B cell (primary cell): ENCODE results near the gene STIMATE. TPM values are rescaled to one million over a fixed set of nuclear protein-coding genes. Genes with fewer than 3 reads are reported as not detected.
A peak's percentile ranks its signal among the peaks of the same experiment; 100 is the strongest.

ENCODE experiments used
- ATAC-seq: fragments of 200-7000 bp; cut with Tn5 transposase; one replicate; pipeline ENCODE4 v1.10.0; 2021; ENCODE audit warnings: low read depth, mild to moderate bottlenecking, moderate number of reproducible peaks, moderate library complexity
- CTCF ChIA-PET: fragments of 350-600 bp; sonication (Branson Sonifier 250); formaldehyde crosslinking; loops from one replicate; lab custom pipeline; 2021; ENCODE audit warnings: antibody characterized with exemption, inconsistent platforms; lab: Charles Lee
- POLR2A ChIA-PET: fragments of 350-600 bp; sonication (Branson Sonifier 250); formaldehyde crosslinking; loops from one replicate; lab custom pipeline; 2021; ENCODE audit warnings: antibody characterized with exemption; lab: Charles Lee
- DNase-seq: peaks from one replicate; pipeline ENCODE4 v3.0.0; 2013
- H2AFZ ChIP-seq: 2 replicates; pipeline ENCODE4 v1.6.1; 2012; ENCODE audit warnings: mild to moderate bottlenecking, low read depth, low read length; ENCODE audit not compliant: insufficient read depth, poor library complexity, severe bottlenecking
- H3K27ac ChIP-seq, 2 donors: 1 replicate in 1 of 2; 2 replicates in 1 of 2; pipeline ENCODE4 v1.5.1; 2012 to 2013; ENCODE audit warnings: low read length in 2 of 2, mild to moderate bottlenecking in 2 of 2, moderate library complexity in 1 of 2
- H3K27me3 ChIP-seq, 4 experiments: fragments of 200-600 bp in 1 of 4; sonication (generic) in 1 of 4; replicated peaks in 1 of 4; 1 replicate in 2 of 4; 2 replicates in 2 of 4; pipeline versions ENCODE4 v1.6.1 to v1.7.0; 2013 to 2016; ENCODE audit warnings: low read length in 3 of 4, mild to moderate bottlenecking in 2 of 4, mixed read lengths in 1 of 4, moderate library complexity in 1 of 4; ENCODE audit not compliant: insufficient read depth in 4 of 4, control insufficient read depth in 3 of 4; ENCODE audit errors: control extremely low read depth in 1 of 4
- H3K36me3 ChIP-seq, 2 experiments: replicated peaks in 1 of 2; 1 replicate in 1 of 2; 2 replicates in 1 of 2; pipeline versions ENCODE4 v1.6.1 to v1.7.1; 2013; ENCODE audit warnings: low read length in 1 of 2; ENCODE audit not compliant: insufficient read depth in 2 of 2, control insufficient read depth in 1 of 2; ENCODE audit errors: control extremely low read depth in 1 of 2, extremely low read depth in 1 of 2
- H3K4me1 ChIP-seq, 2 donors: fragments of 200-600 bp in 1 of 2; sonication (generic) in 1 of 2; 1 replicate in 1 of 2; 2 replicates in 1 of 2; pipeline versions ENCODE4 v1.5.1 to v1.6.1; 2013 to 2017; ENCODE audit warnings: low read length in 2 of 2; ENCODE audit not compliant: control insufficient read depth in 2 of 2, insufficient read depth in 2 of 2
- H3K4me2 ChIP-seq: replicated peaks from 2 replicates; pipeline ENCODE3; 2012; ENCODE audit warnings: mild to moderate bottlenecking, low read depth, low read length; ENCODE audit not compliant: poor library complexity, severe bottlenecking
- H3K4me3 ChIP-seq, 5 experiments: fragments of 200-600 bp in 1 of 5; sonication (generic) in 1 of 5; 1 replicate in 3 of 5; 2 replicates in 2 of 5; pipeline versions ENCODE4 v1.5.1 to v1.7.0; 2011 to 2016; ENCODE audit warnings: low read length in 4 of 5, mild to moderate bottlenecking in 4 of 5, low read depth in 2 of 5, control low read depth in 1 of 5, moderate library complexity in 1 of 5; ENCODE audit not compliant: insufficient read depth in 1 of 5; ENCODE audit errors: control extremely low read depth in 1 of 5, extremely low read depth in 1 of 5
- H3K79me2 ChIP-seq: fragments of 200-600 bp; sonication (generic); one replicate; pipeline ENCODE4 v1.6.0; 2016; ENCODE audit warnings: low read length; ENCODE audit not compliant: control insufficient read depth, insufficient read depth
- H3K9ac ChIP-seq: fragments of 200-600 bp; sonication (generic); 2 replicates; pipeline ENCODE4 v1.6.1; 2017; ENCODE audit warnings: mild to moderate bottlenecking, low read length, moderate library complexity
- H3K9me3 ChIP-seq, 3 donors: one replicate each; pipeline versions ENCODE4 v1.6.1 to v1.7.1; 2013; ENCODE audit warnings: low read length in 2 of 3; ENCODE audit not compliant: control insufficient read depth in 2 of 3, insufficient read depth in 1 of 3; ENCODE audit errors: control extremely low read depth in 1 of 3
- H4K20me1 ChIP-seq: 2 replicates; pipeline ENCODE4 v1.6.0; 2012; ENCODE audit warnings: mild to moderate bottlenecking, low read length; ENCODE audit not compliant: insufficient read depth, control insufficient read depth, poor library complexity, severe bottlenecking
- H3K27ac Mint-ChIP-seq: one replicate; pipeline ENCODE4 v1.8.0; 2021; ENCODE audit warnings: mixed read lengths
- H3K27me3 Mint-ChIP-seq: one replicate; pipeline ENCODE4 v1.8.0; 2021; ENCODE audit warnings: mixed read lengths
- H3K4me1 Mint-ChIP-seq: one replicate; pipeline ENCODE4 v1.8.0; 2021; ENCODE audit warnings: mixed read lengths
- H3K4me3 Mint-ChIP-seq: one replicate; pipeline ENCODE4 v1.8.0; 2021; ENCODE audit warnings: mixed read lengths
- H3K9me3 Mint-ChIP-seq: one replicate; pipeline ENCODE4 v1.8.0; 2022; ENCODE audit warnings: mixed read lengths; ENCODE audit not compliant: insufficient read depth
- CTCF ChIP-seq: fragments of 200-600 bp; IDR thresholded peaks from one replicate; pipeline ENCODE4 v1.8.0; 2022; ENCODE audit warnings: antibody characterized with exemption, mild to moderate bottlenecking
- EZH2 ChIP-seq: IDR thresholded peaks from 2 replicates; pipeline ENCODE4 v1.6.1; 2012; ENCODE audit warnings: borderline replicate concordance, low read depth, mild to moderate bottlenecking, moderate library complexity, low read length; ENCODE audit not compliant: insufficient read depth, poor library complexity, severe bottlenecking
- WGBS: methylation state at CpG from one replicate; pipeline ENCODE4 v1.1.5; 2013; ENCODE audit warnings: missing lambda C conversion rate; ENCODE audit not compliant: insufficient coverage; 5-methylcytosine and 5-hydroxymethylcytosine counted together
- intact Hi-C: fragments of 100-400 bp; cut with micrococcal nuclease; formaldehyde crosslinking; loops from one replicate; pipeline ENCODE4 v1.10.0; 2022
- polyA plus RNA-seq: library from polyadenylated mRNA; depleted of rRNA; stranded (reverse); fragments of >200 nt; gene quantifications from 2 replicates; pipeline ENCODE4 v1.2.3, GENCODE V29; 2012
- total RNA-seq, 2 donors: library from RNA; stranded (reverse); fragments of 120-200 nt in 1 of 2; gene quantifications; 1 replicate in 1 of 2; 2 replicates in 1 of 2; pipeline versions ENCODE4 v1.2.3 to v1.2.4, GENCODE V29; 2013 to 2022

Gene STIMATE
- total and polyA plus RNA-seq, 2 donors (not counting 1 experiment from before 2014, with no cell fraction given), result 24.6 to 38.4 TPM

GRCh38 chr3:52798978-52799476 lies 98.3 kb downstream of the STIMATE start:
- Histone ChIP-seq H3K27ac (no peak overlapping the region), H3K36me3 (no peaks in the 10 kb centered on the region), H3K79me2 (no peaks in the 10 kb centered on the region), H3K9ac (no peak overlapping the region), H3K9me3 (peaks cover 0 to 3% (median 0%) of the 10 kb centered on the region in 3 donors), H3K4me3 (no peak overlapping the region), H3K27me3 (no peaks in the 10 kb centered on the region), H3K4me1 (no peaks in the 10 kb centered on the region), H4K20me1 (no peaks in the 10 kb centered on the region), H3K4me2 (no peak overlapping the region), H2AFZ (no peak overlapping the region)
- DNase-seq, result peak; percentile 37
- Mint-ChIP-seq H3K27ac (no peak overlapping the region), H3K4me1 (no peaks in the 10 kb centered on the region), H3K4me3 (no peak overlapping the region), H3K9me3 (no peaks in the 10 kb centered on the region), H3K27me3 (no peaks in the 10 kb centered on the region)
- TF ChIP-seq CTCF, result peak; percentile 63
- TF ChIP-seq EZH2, result no peak
- peak; percentile 36 for ATAC-seq
- ChIA-PET POLR2A (no interaction called here), CTCF (interaction anchor here (1.1 to 1.6 kb wide), 3 partner anchors 17 to 56 kb away, joined by 3 to 6 read pairs (median 3); no protein-coding TSS in a partner anchor)
- 76% methylated on average over 14 of the region's 14 CpGs for WGBS
- intact Hi-C loops, result loop anchor here (1.0 kb wide), 1 partner anchor 57 kb away; no protein-coding TSS in a partner anchor

- DNase-seq (no peak), ATAC-seq (no peak)
- Histone ChIP-seq H3K9ac (no peak overlapping the region), H3K27ac (no peak overlapping the region), H2AFZ (no peak overlapping the region), H4K20me1 (no peaks in the 10 kb centered on the region), H3K27me3 (no peaks in the 10 kb centered on the region), H3K4me2 (no peak overlapping the region), H3K79me2 (no peaks in the 10 kb centered on the region), H3K36me3 (no peaks in the 10 kb centered on the region), H3K9me3 (no peaks in the 10 kb centered on the region), H3K4me3 (no peak overlapping the region), H3K4me1 (no peaks in the 10 kb centered on the region)
- Mint-ChIP-seq H3K4me3 (no peak overlapping the region), H3K27me3 (no peaks in the 10 kb centered on the region), H3K9me3 (no peaks in the 10 kb centered on the region), H3K27ac (no peak overlapping the region), H3K4me1 (no peaks in the 10 kb centered on the region)
- POLR2A ChIA-PET, result no interaction called here
- intact Hi-C loops, result no loop called here
- 90% methylated on average over 10 of the region's 10 CpGs for WGBS
- TF ChIP-seq EZH2 (no peak), CTCF (no peak)
- CTCF ChIA-PET, result interaction anchor here (1.1 to 1.6 kb wide), 2 partner anchors 40 to 56 kb away, joined by 3 to 6 read pairs; no protein-coding TSS in a partner anchor
Observed at GRCh38 chr3:52798376-52798977, 98.9 kb downstream of the STIMATE start.
